ENCODE results near the gene CCDC50.

- TF ChIP-seq TCF4 (CRISPR knock-in tag; IDR thresholded peaks at IDR 0.05; ENCODE audit: borderline replicate concordance) (no peak), CSDC2 (CRISPR knock-in tag; IDR thresholded peaks at IDR 0.05) (no peak), TOX (CRISPR knock-in tag; IDR thresholded peaks at IDR 0.05; ENCODE audit: borderline replicate concordance) (no peak), PATZ1 (CRISPR knock-in tag; IDR thresholded peaks at IDR 0.05; ENCODE audit: borderline replicate concordance) (no peak), ZFP30 (CRISPR knock-in tag; IDR thresholded peaks at IDR 0.05) (no peak), ZFP3 (CRISPR knock-in tag; IDR thresholded peaks at IDR 0.05) (no peak), ESRRG (CRISPR knock-in tag; IDR thresholded peaks at IDR 0.05) (no peak), SNAI2 (CRISPR knock-in tag; IDR thresholded peaks at IDR 0.05) (no peak), TSHZ2 (CRISPR knock-in tag; IDR thresholded peaks at IDR 0.05) (no peak)
Measured at GRCh38 chr3:191340351-191340750, 11.2 kb downstream of the CCDC50 start.

Measured in SK-N-SH treated with all-trans-retinoic acid at 6 μM for 48 hours (cell line).